K562 (cell line): Measurements from ENCODE around the gene NDUFA7. TPM values are rescaled to one million over a fixed set of nuclear protein-coding genes. Genes with fewer than 3 reads are reported as not detected.

Source experiments
- BHLHE40 ChIP-seq: IDR thresholded peaks from 2 replicates; pipeline ENCODE4 v1.6.1; 2011; ENCODE audit warnings: low read length, improper control_type of control experiment
- BRD9 ChIP-seq: fragments of 450-650 bp; IDR thresholded peaks from 2 replicates; pipeline ENCODE4 v1.6.1; 2018; ENCODE audit warnings: low read depth; ENCODE audit not compliant: partially characterized antibody
- CHD4 ChIP-seq: fragments of 200-600 bp; sonication (generic); IDR thresholded peaks from 3 replicates; pipeline ENCODE4 v1.6.1; 2012; ENCODE audit warnings: low read depth, mild to moderate bottlenecking, mixed read lengths, low read length, inconsistent platforms; ENCODE audit not compliant: insufficient read depth, insufficient replicate concordance, poor library complexity, severe bottlenecking
- ELF2 ChIP-seq: fragments of 250-450 bp; sonication (Bioruptor Pico); IDR thresholded peaks from 2 replicates; pipeline ENCODE4 v1.5.0; 2021; ENCODE audit warnings: mild to moderate bottlenecking
- EZH2 ChIP-seq: IDR thresholded peaks from 2 replicates; pipeline ENCODE4 v1.6.1; 2012; ENCODE audit warnings: low read depth, mild to moderate bottlenecking, inconsistent platforms, low read length, borderline replicate concordance
- HDAC6 ChIP-seq: IDR thresholded peaks from 2 replicates; pipeline ENCODE4 v1.6.1; 2012; ENCODE audit warnings: low read depth, mild to moderate bottlenecking, control low read depth, inconsistent platforms, low read length, moderate library complexity
- HNRNPH1 ChIP-seq: fragments of 200-400 bp; formaldehyde crosslinking; optimal IDR thresholded peaks from 2 replicates; pipeline ENCODE3; 2017; ENCODE audit warnings: low read depth, mild to moderate bottlenecking, low read length, moderate library complexity
- ILK ChIP-seq: fragments of 450-650 bp; IDR thresholded peaks from 2 replicates; pipeline ENCODE4 v1.6.1; 2016; ENCODE audit warnings: missing genetic modification characterization, low read depth, mild to moderate bottlenecking, missing compliant biosample characterization, moderate library complexity, borderline replicate concordance
- KAT7 ChIP-seq: sonication (generic); formaldehyde crosslinking; IDR thresholded peaks from 2 replicates; pipeline ENCODE4 v1.8.0; 2022; ENCODE audit warnings: missing genetic modification reagents, mild to moderate bottlenecking, borderline replicate concordance
- MCM7 ChIP-seq, 2 experiments: fragments of 450-650 bp; IDR thresholded peaks; 2 replicates each; pipeline ENCODE4 v1.6.1; 2016 to 2018
- PHF20 ChIP-seq: fragments of 450-650 bp; IDR thresholded peaks from 2 replicates; pipeline ENCODE4 v1.6.1; 2018; ENCODE audit not compliant: partially characterized antibody
- POLR2A ChIP-seq: fragments of 450-650 bp; conservative IDR thresholded peaks from 2 replicates; pipeline ENCODE4 v1.6.1; 2016
- PTTG1 ChIP-seq: fragments of 450-650 bp; IDR thresholded peaks from 2 replicates; pipeline ENCODE4 v1.6.1; 2016; ENCODE audit warnings: low read depth, mild to moderate bottlenecking, missing genetic modification characterization, missing compliant biosample characterization
- RBFOX2 ChIP-seq: fragments of 200-400 bp; formaldehyde crosslinking; IDR thresholded peaks from 2 replicates; pipeline ENCODE4 v1.6.1; 2017; ENCODE audit warnings: low read depth, mild to moderate bottlenecking, low read length, moderate library complexity
- RBM25 ChIP-seq: fragments of 200-400 bp; formaldehyde crosslinking; IDR thresholded peaks from 2 replicates; pipeline ENCODE4 v1.6.1; 2018; ENCODE audit warnings: low read length, low read depth, moderate library complexity; ENCODE audit not compliant: severe bottlenecking
- RHOXF2B ChIP-seq: fragments of 250-450 bp; sonication (Bioruptor Pico); conservative IDR thresholded peaks from 2 replicates; pipeline ENCODE4 v1.5.1; 2021
- TFAM ChIP-seq: fragments of 250-450 bp; sonication (Bioruptor Pico); conservative IDR thresholded peaks from 2 replicates; pipeline ENCODE4 v1.5.0; 2021; ENCODE audit warnings: mild to moderate bottlenecking, moderate library complexity
- TRIM24 ChIP-seq, 2 experiments: fragments of 450-650 bp; IDR thresholded peaks; 2 replicates each; pipeline ENCODE4 v1.6.1; 2016
- YY1 ChIP-seq, 3 experiments: IDR thresholded peaks; 2 replicates each; pipeline ENCODE4 v1.6.1; 2011; ENCODE audit warnings: low read length in 2 of 3, mild to moderate bottlenecking in 2 of 3, moderate library complexity in 2 of 3, borderline replicate concordance in 1 of 3, control low read depth in 1 of 3, low read depth in 1 of 3; ENCODE audit not compliant: insufficient read depth in 3 of 3, insufficient replicate concordance in 2 of 3, control insufficient read depth in 1 of 3, insufficient read length in 1 of 3; ENCODE audit errors: extremely low read depth in 1 of 3
- ZBTB17 ChIP-seq: fragments of 450-650 bp; formaldehyde crosslinking; IDR thresholded peaks from 2 replicates; pipeline ENCODE4 v1.4.0; 2020; ENCODE audit warnings: mild to moderate bottlenecking
- ZBTB7A ChIP-seq: IDR thresholded peaks from 2 replicates; pipeline ENCODE4 v1.6.1; 2011; ENCODE audit warnings: low read depth, mild to moderate bottlenecking, low read length, moderate library complexity, borderline replicate concordance; ENCODE audit not compliant: control insufficient read depth
- ZFPM2 ChIP-seq: fragments of 250-450 bp; sonication (Bioruptor Pico); IDR thresholded peaks from 2 replicates; pipeline ENCODE4 v1.5.1; 2022; ENCODE audit warnings: mild to moderate bottlenecking
- ZNF41 ChIP-seq: fragments of 250-450 bp; sonication (Bioruptor Pico); conservative IDR thresholded peaks from 2 replicates; pipeline ENCODE4 v1.4.0; 2020; ENCODE audit warnings: mild to moderate bottlenecking
- ZNF696 ChIP-seq: fragments of 250-450 bp; sonication (Bioruptor Pico); conservative IDR thresholded peaks from 2 replicates; pipeline ENCODE4 v1.4.0; 2020; ENCODE audit warnings: mild to moderate bottlenecking, moderate library complexity
- ZNF766 ChIP-seq: fragments of 200-800 bp; sonication (Bioruptor generic); conservative IDR thresholded peaks from 2 replicates; pipeline ENCODE4 v1.6.1; 2016; ENCODE audit warnings: missing genetic modification characterization, missing compliant biosample characterization
- polyA plus RNA-seq, 8 experiments: library from polyadenylated mRNA; depleted of rRNA in 4 of 8; stranded (reverse) in 5 of 8; unstranded in 3 of 8; fragments of >200 nt; fragmentation: Nextera tagmentation in 2 of 8; fragmentation: Illumina TruSeq in 1 of 8; extraction: Ambion mirVana in 2 of 8; extraction: Trizol in 1 of 8; gene quantifications; 2 replicates each; pipeline versions ENCODE4 v1.2.1 to v1.2.3, GENCODE V29; 2011 to 2014; ENCODE audit warnings: inconsistent platforms in 1 of 8, missing spikeins in 1 of 8
- total RNA-seq, 7 experiments: library from RNA; depleted of rRNA in 6 of 7; stranded (reverse); fragments of >200 nt in 6 of 7; fragmentation: Illumina TruSeq in 2 of 7; extraction: Trizol in 2 of 7; gene quantifications; 2 replicates each; pipeline versions ENCODE4 v1.2.1 to v1.2.3, GENCODE V29; 2011 to 2021; ENCODE audit warnings: low replicate concordance in 1 of 7
- TF ChIP-seq, protein P1 (sequence below): fragments of 450-650 bp; formaldehyde crosslinking; IDR thresholded peaks from 2 replicates; pipeline ENCODE4 v1.4.0; 2022; ENCODE audit warnings: mild to moderate bottlenecking, moderate library complexity

NDUFA7 gene
- total and polyA plus RNA-seq, 9 of the 15 experiments (the other 6 are each of a cell fraction or from before 2014, with no cell fraction given), result 70.8 to 348 (median 142) TPM

DNA sequence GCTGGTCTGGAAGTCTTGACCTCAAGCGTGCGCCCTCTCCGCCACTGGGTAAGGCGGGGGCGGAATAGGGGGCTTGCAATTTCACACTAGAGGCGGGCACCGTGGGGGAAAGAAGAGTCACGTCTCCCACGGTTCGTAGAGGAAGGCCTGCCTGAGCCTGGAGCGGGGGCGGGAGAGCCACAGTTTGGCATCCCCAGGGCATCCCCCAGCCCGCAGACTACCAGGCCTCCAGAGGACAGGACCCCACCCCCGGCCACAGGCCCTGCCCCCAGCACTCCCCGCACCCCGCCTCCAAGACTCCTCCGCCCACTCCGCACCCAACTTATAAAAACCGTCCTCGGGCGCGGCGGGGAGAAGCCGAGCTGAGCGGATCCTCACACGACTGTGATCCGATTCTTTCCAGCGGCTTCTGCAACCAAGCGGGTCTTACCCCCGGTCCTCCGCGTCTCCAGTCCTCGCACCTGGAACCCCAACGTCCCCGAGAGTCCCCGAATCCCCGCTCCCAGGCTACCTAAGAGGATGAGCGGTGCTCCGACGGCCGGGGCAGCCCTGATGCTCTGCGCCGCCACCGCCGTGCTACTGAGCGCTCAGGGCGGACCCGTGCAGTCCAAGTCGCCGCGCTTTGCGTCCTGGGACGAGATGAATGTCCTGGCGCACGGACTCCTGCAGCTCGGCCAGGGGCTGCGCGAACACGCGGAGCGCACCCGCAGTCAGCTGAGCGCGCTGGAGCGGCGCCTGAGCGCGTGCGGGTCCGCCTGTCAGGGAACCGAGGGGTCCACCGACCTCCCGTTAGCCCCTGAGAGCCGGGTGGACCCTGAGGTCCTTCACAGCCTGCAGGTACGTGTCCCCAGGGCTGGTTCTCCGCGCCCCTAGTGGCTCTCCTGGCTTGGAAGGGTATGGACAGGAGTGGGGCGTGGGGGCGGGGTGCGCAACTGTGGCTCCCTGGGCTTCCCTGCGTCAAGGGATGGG, 42.9 kb upstream of the NDUFA7 start, which contains the start of gene ANGPTL4 (continued):
- no peak for TF ChIP-seq EZH2
- TF ChIP-seq, protein P1, sequence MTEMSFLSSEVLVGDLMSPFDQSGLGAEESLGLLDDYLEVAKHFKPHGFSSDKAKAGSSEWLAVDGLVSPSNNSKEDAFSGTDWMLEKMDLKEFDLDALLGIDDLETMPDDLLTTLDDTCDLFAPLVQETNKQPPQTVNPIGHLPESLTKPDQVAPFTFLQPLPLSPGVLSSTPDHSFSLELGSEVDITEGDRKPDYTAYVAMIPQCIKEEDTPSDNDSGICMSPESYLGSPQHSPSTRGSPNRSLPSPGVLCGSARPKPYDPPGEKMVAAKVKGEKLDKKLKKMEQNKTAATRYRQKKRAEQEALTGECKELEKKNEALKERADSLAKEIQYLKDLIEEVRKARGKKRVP (CRISPR knock-in tag), result no peak
- no peak for TF ChIP-seq CHD4
- TF ChIP-seq PHF20, result peak; percentile 39
- TF ChIP-seq ZNF696 (CRISPR knock-in tag), result no peak
- no peak for TF ChIP-seq RHOXF2B (CRISPR knock-in tag)
- TF ChIP-seq ELF2 (CRISPR knock-in tag), result no peak
- TF ChIP-seq HNRNPH1, result no peak
- TF ChIP-seq POLR2A, result 0 out of 2 replicates have a peak, but pooled peaks have one; percentile 23
- no peak for TF ChIP-seq BRD9
- no peak for TF ChIP-seq PTTG1 (tag)
- TF ChIP-seq ZBTB7A, result peak; percentile 9; the same call in 1 of the 2 replicates
- no peak for TF ChIP-seq MCM7 (IDR thresholded peaks at IDR 0.05)
- TF ChIP-seq KAT7 (CRISPR knock-in tag), result no peak
- TF ChIP-seq ZBTB17 (CRISPR knock-in tag), result no peak
- no peak for TF ChIP-seq ZNF41 (CRISPR knock-in tag)
- peak; percentile 99 for TF ChIP-seq HDAC6
- peak; percentile 55 for TF ChIP-seq RBFOX2
- TF ChIP-seq TRIM24 (IDR thresholded peaks at IDR 0.05), result no peak
- TF ChIP-seq ZFPM2 (CRISPR knock-in tag), result no peak
- no peak for TF ChIP-seq BHLHE40
- TF ChIP-seq TFAM (CRISPR knock-in tag), result no peak
- no peak for TF ChIP-seq RBM25
- peak in 2 of 3 experiments; percentile 1 to 6 for TF ChIP-seq YY1 (IDR thresholded peaks at IDR 0.05; ENCODE audit: borderline replicate concordance in 1 of 3, control insufficient read depth in 1 of 3, extremely low read depth in 1 of 3, insufficient read depth in 3 of 3, insufficient read length in 1 of 3, insufficient replicate concordance in 2 of 3, low read depth in 1 of 3, low read length in 2 of 3)
- TF ChIP-seq ILK (tag), result no peak
- no peak for TF ChIP-seq ZNF766 (CRISPR knock-in tag)
